Ascending aorta (tissue), 2 donors: ENCODE measurements around the gene CNTNAP5. TPM values are rescaled to one million over a fixed set of nuclear protein-coding genes. Genes with fewer than 3 reads are reported as not detected.

ENCODE experiments used
- DNase-seq, 2 donors: peaks; one replicate each; pipeline ENCODE4 v3.0.0-alpha.2; 2019; ENCODE audit warnings: low spot score in 2 of 2
- H3K27ac ChIP-seq, 2 donors: fragments of 200-600 bp; sonication (generic); one replicate each; pipeline ENCODE4 v1.5.1; 2016 to 2017; ENCODE audit warnings: mild to moderate bottlenecking in 1 of 2
- H3K27me3 ChIP-seq: fragments of 200-600 bp; sonication (generic); one replicate; pipeline ENCODE4 v1.5.1; 2017
- H3K36me3 ChIP-seq, 2 donors: fragments of 200-600 bp; sonication (generic); one replicate each; pipeline ENCODE4 v1.5.1; 2016
- H3K4me1 ChIP-seq, 2 donors: fragments of 200-600 bp; sonication (generic); one replicate each; pipeline ENCODE4 v1.5.1; 2016 to 2017; ENCODE audit warnings: mild to moderate bottlenecking in 1 of 2
- H3K4me3 ChIP-seq, 2 donors: fragments of 200-600 bp; sonication (generic); one replicate each; pipeline ENCODE4 v1.5.1; 2016 to 2017; ENCODE audit warnings: mild to moderate bottlenecking in 1 of 2
- H3K9me3 ChIP-seq, 2 donors: fragments of 200-600 bp; sonication (generic); one replicate each; pipeline ENCODE4 v1.5.1; 2016
- intact Hi-C: fragments of 100-400 bp; cut with DNase I; formaldehyde crosslinking; loops from one replicate; pipeline ENCODE4 v1.15.1; 2023
- total RNA-seq: library from RNA; depleted of rRNA; stranded (reverse); fragments of >200 nt; gene quantifications from one replicate; pipeline ENCODE4 v1.1.0, GENCODE V29; 2016
- TF ChIP-seq, protein P1 (sequence below), 3 experiments: fragments of 200-600 bp in 2 of 3; fragments of 450-650 bp in 1 of 3; sonication (generic) in 2 of 3; IDR thresholded peaks; one replicate each; pipeline ENCODE4 v1.5.1; 2016 to 2019; ENCODE audit warnings: antibody characterized with exemption in 3 of 3, mild to moderate bottlenecking in 1 of 3, moderate library complexity in 1 of 3

Gene CNTNAP5
- total RNA-seq, 1 donor from 2014 or later: not detected

DNA sequence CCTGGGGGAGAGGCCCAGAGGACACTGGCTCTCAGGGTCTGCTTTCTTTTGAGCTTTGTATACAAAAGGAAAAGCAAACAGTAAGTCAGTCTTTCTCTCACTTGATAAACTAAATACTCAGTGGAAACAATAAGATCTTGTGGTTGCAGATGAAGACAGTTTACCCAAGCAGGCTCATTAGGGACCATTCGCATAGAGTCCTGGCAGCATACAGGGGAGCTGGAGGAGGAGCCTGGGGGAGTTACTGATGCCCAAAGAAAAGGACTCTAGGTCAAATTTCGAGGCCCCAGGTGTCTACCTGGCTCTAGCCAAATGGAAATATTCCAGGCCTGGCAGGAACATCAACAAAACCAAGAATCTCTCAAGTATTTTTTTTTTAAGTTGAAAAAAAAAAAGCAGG lies 225.3 kb downstream of the CNTNAP5 start:
- no peaks in the 10 kb centered on the region for H3K4me1 ChIP-seq
- TF ChIP-seq, protein P1, sequence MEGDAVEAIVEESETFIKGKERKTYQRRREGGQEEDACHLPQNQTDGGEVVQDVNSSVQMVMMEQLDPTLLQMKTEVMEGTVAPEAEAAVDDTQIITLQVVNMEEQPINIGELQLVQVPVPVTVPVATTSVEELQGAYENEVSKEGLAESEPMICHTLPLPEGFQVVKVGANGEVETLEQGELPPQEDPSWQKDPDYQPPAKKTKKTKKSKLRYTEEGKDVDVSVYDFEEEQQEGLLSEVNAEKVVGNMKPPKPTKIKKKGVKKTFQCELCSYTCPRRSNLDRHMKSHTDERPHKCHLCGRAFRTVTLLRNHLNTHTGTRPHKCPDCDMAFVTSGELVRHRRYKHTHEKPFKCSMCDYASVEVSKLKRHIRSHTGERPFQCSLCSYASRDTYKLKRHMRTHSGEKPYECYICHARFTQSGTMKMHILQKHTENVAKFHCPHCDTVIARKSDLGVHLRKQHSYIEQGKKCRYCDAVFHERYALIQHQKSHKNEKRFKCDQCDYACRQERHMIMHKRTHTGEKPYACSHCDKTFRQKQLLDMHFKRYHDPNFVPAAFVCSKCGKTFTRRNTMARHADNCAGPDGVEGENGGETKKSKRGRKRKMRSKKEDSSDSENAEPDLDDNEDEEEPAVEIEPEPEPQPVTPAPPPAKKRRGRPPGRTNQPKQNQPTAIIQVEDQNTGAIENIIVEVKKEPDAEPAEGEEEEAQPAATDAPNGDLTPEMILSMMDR (IDR thresholded peaks at IDR 0.05): no peak
- H3K27ac ChIP-seq: no peak overlapping the region
- no peak for DNase-seq
- no peak overlapping the region for H3K4me3 ChIP-seq
- H3K27me3 ChIP-seq: no peaks in the 10 kb centered on the region
- no peaks in the 10 kb centered on the region for H3K9me3 ChIP-seq
- H3K36me3 ChIP-seq: no peaks in the 10 kb centered on the region
- intact Hi-C loops: no loop called here

DNA sequence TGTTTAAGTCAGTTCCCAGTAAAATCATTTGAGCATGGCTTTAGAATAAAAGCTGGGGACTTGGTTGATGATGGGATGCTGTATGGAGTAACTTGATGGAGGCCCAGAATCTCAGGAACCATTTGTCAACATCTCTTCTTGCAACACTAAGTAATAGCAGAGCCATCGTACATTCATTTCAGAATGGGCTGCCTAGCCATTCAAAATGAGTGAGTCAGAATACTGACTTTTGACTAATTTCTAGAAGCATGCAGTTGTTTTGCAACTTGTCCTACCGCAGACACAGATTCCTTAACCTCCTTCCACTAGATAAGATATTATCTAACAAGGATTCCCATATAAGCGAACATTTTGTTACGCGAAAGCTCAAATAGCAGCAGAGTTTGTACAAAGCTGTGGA lies 229.5 kb downstream of the CNTNAP5 start:
- H3K36me3 ChIP-seq: no peaks in the 10 kb centered on the region
- DNase-seq: no peak
- no peak overlapping the region for H3K27ac ChIP-seq
- H3K4me1 ChIP-seq: no peaks in the 10 kb centered on the region
- TF ChIP-seq, protein P1 (IDR thresholded peaks at IDR 0.05): no peak
- no peak overlapping the region for H3K4me3 ChIP-seq
- intact Hi-C loops: no loop called here
- H3K27me3 ChIP-seq: no peaks in the 10 kb centered on the region
- H3K9me3 ChIP-seq: no peaks in the 10 kb centered on the region

DNA sequence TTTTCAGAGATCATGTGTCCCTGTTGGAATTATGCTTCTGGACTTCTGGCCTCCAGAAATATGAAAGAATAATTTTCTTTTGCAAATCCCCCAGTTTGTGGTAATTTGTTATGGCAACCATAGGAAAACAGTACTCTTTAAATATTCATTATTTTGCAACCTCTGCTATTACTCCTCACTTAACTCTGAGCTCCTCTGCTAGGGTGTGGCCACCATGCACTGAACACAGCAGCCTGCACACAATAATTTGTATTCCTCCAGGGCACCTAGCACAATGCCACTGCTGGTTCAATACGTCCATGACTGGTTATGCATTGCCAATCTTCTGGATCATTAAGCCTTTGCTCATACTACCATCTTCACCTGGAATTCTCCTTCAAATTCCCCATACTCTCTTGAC lies 232.0 kb downstream of the CNTNAP5 start:
- intact Hi-C loops: no loop called here
- Histone ChIP-seq H3K27me3 (no peaks in the 10 kb centered on the region), H3K36me3 (no peaks in the 10 kb centered on the region), H3K27ac (no peak overlapping the region), H3K4me3 (no peak overlapping the region), H3K9me3 (no peaks in the 10 kb centered on the region), H3K4me1 (no peaks in the 10 kb centered on the region)
- TF ChIP-seq, protein P1 (IDR thresholded peaks at IDR 0.05): no peak
- no peak for DNase-seq

DNA sequence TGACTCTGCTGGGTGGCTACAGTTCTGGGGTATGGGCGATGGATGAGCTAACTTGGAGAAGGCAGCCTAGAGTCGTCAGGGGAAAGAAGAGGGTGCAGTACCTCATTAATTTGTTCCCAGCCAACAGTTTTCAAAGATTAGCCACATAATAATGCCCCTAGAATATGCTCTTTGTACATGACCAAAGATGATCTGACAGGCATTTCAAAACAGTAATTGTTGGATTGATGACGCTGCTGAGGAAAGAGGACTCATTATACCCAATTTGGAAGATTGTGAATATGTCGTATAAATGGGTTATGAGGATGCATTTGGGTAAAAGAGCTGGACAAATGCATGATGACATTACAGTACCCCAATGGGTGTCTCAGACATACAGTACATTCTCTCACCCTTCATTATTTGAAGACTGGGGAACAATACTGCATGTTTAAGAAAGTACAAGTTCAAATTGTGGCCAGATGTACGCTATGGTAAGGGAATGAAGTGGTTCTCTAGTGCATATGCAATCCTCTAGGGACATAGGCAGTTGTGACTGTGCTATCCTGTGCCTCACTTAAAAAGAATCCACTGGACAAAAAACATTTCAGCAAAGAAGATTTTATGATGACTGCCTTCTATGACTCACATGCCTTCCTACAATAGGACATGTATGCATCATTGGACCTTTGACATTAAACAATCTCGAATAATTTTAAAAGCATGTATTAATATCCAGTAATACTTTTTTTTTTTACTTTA lies 233.2 kb downstream of the CNTNAP5 start:
- Histone ChIP-seq H3K27ac (no peak overlapping the region), H3K4me1 (no peaks in the 10 kb centered on the region), H3K36me3 (no peaks in the 10 kb centered on the region), H3K9me3 (no peaks in the 10 kb centered on the region), H3K27me3 (no peaks in the 10 kb centered on the region), H3K4me3 (no peak overlapping the region)
- TF ChIP-seq, protein P1 (IDR thresholded peaks at IDR 0.05): no peak
- DNase-seq: no peak
- intact Hi-C loops: no loop called here

DNA sequence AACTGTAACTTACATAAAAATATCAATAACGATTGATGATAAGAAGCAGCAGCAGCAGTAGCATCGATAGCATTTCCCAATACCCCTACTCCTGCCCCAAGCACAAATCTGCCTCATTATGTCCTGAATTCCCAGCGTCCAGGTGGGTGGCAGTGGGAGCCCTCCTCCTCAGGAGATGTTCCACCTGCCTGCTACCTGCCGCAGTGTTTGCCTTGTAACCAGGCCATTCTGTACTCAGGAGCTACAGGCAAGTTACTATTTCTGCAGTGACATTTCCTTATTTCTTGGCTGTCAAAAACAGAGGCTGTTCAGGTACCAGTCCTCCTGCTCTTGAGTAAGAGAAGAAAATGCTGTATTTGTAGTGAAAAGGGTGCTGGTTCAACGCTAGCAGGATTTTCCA lies 236.4 kb downstream of the CNTNAP5 start:
- no peaks in the 10 kb centered on the region for H3K9me3 ChIP-seq
- no peaks in the 10 kb centered on the region for H3K4me1 ChIP-seq
- no peak overlapping the region for H3K27ac ChIP-seq
- H3K36me3 ChIP-seq: no peaks in the 10 kb centered on the region
- no peak overlapping the region for H3K4me3 ChIP-seq
- intact Hi-C loops: no loop called here
- TF ChIP-seq, protein P1 (IDR thresholded peaks at IDR 0.05): no peak
- H3K27me3 ChIP-seq: no peaks in the 10 kb centered on the region
- no peak for DNase-seq
